Fibroblast of the conjunctiva (primary cell): ENCODE measurements around the gene TRAF3.

Experiments
- DNase-seq: peaks from one replicate; pipeline ENCODE4 v3.0.0-alpha.2; 2010; ENCODE audit warnings: low read depth

Gene TRAF3

DNA sequence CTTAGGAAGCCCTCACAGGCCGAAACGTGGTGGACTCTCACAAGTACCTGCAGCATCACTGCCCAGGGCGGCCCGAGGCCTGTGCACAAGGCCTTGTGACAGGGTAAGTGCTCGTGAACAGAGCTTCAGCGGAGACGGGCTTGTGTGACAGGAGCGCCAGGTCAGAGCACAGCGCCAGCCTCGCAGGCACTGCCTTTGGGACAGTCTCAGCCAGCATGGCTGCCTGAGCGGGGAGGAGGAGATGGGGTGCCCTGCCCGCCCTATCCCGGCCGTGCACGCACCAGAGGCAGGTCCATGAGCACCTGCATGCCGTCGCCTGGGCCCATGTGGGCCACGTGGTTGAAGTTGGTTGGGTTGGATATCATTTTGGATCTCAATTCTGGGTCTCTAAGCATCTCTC lies 162.1 kb downstream of the TRAF3 start:
- DNase-seq, result no peak

GRCh38 chr14:102939820-102940561 lies 162.7 kb downstream of the TRAF3 start:
- no peak for DNase-seq

DNA sequence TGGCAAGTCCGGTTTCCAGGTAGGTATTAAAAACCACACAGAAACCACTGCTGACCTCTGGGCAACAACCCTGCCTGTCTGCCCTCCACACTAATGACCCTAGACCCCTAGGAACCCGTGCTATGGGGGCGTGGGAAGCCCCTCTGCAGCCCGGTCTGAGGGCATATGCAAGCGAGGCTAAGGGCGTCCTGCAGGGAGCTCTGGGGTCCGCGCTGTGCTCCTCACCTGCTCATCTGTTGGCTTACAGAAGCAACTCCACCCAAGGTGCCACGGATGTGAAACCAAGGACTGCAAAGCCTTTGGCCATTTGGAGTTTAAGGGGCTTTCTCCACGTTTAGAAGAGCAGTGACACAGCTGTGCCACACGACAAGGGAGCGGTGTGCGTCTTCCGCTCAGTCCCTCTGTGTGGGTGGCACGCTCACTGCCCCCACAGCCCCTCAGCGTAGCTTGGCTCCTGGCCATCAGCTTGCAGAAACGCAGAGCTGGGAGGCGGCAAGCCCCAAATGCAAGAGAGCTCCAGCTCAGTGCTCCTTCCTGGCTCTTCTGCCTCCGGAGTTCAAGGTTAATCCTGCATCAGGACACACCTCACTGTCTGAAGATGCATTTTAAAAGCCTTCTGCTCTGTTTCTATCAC lies 163.6 kb downstream of the TRAF3 start:
- no peak for DNase-seq

- no peak for DNase-seq
Measured at GRCh38 chr14:102941419-102942011, 164.3 kb downstream of the TRAF3 start.

DNA sequence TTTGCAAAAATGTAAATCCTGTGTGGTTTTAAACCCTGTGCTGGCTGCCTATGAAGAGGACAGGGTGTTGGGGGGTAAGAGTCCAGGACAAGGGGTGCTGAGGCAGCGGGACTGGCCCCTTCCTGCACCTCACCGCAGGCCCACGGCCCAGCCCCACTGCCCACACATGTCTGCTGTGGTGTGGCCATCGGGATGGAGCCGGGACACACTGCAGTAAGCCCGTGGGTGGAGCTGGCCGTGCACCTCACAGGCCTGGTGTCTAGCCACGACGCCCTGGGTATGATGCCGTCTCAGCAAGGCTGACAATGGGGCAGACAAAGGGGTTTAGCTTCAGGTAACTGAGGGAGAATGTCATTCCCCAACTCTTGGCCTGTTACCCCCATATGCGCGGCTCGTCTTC lies 164.8 kb downstream of the TRAF3 start:
- DNase-seq, result no peak

- no peak for DNase-seq
Measured at GRCh38 chr14:102943454-102943853, 166.2 kb downstream of the TRAF3 start.

- no peak for DNase-seq
Measured at GRCh38 chr14:102943979-102944378, 166.7 kb downstream of the TRAF3 start.

- no peak for DNase-seq
Measured at GRCh38 chr14:102944448-102945330, 167.4 kb downstream of the TRAF3 start.

- DNase-seq, result no peak
Measured at GRCh38 chr14:102945346-102946130, 168.3 kb downstream of the TRAF3 start.

DNA sequence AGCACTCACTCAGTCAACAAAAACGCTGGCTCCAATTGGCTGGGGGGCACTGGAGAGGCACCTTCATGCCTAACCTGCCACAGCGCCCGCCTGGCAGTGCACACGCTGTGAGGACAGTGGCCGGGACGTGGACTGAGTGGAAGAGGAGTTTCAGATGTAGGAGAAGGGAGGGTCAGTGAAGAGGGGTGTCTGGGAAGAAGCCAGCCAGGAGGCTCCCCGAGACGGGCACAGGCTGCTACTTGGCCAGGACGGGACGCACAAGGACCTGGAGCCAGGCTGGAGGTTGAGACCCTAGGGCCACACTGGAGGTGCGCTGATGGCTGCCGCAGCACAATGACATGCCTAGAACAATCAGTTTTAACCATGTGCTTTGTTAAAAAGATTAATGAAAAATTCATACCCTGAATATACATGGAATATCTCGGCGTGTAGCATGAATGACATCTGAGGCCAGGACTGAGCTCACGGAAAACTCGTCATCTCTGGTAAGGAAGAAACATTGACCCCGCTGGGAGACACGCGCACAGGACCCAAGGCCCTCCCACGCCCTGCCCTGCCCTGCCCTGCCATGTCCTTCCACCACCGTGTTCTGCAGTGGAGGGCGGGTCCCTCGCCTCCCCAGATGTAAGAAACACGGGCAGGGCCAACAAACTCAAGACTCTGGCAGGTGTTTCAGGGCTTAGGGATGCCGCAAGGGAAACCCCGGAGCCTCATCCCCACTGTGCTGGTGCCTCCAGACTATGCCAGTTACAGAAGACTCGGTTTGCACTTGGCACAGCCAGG lies 170.3 kb downstream of the TRAF3 start:
- no peak for DNase-seq

DNA sequence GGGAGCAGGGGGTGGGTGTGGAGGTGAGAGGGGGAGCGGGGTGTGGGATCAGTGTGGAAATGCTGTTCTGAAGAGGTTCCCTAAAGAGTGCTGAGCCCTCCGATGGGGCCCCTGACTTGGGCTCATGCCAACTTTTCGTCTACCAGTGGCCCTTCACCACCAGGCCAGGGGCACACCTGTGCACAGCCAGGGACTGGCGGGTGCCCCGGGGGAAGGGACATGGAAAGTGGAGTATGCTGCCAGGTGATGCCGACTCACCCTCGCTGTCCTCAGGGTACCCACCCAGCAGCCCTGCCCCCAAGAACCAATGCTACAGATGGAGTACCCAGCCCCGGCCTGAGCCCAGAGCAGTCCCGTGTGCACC lies 171.4 kb downstream of the TRAF3 start:
- no peak for DNase-seq

- DNase-seq, result no peak
Measured at GRCh38 chr14:102949062-102949800, 172.0 kb downstream of the TRAF3 start.

GRCh38 chr14:102949801-102950451 lies 172.7 kb downstream of the TRAF3 start:
- DNase-seq, result no peak

DNA sequence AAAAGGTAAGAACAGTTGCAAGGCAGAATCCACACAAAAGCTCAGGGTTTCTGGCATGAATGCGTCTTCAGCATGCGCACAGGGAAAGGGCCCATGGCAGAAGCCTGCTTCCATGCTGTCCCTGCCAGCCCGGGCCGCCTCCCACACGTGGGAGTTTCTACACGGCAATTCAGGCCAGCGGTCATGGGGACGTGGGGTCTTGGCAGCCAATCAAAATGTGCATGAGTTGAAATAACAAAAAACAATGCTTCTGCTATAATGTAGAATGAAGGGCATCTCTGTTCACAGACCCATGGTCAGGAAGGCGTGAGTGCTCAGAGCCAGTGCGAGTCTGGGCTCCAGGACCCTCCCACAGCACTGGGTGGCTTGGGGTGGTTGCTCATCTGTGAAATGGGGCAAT lies 173.8 kb downstream of the TRAF3 start:
- no peak for DNase-seq

DNA sequence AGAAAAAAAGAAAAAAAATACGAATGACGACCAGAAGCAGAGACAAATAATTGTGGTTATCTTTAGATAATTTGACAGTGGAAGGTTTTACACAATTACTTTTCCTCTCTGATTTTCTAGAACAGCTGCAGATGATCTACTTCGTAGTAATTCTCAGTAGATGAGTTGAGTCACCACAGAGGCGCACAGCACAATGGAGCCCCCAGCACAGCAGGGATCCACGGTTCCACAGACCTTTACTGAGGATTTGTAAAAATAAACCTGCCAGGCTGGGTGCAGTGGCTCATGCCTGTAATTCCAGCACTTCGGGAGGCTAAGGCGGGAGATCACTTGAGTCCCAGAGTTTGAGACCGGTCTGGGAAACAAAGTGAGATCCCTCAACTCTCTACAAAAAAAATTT lies 174.6 kb downstream of the TRAF3 start:
- DNase-seq, result no peak

- DNase-seq, result no peak
Measured at GRCh38 chr14:102952276-102952675, 175.0 kb downstream of the TRAF3 start.

GRCh38 chr14:102953100-102953499 lies 175.9 kb downstream of the TRAF3 start:
- DNase-seq, result no peak

- no peak for DNase-seq
Measured at GRCh38 chr14:102954081-102954789, 177.0 kb downstream of the TRAF3 start.
